Activated T-helper 1 cell treated with Interleukin-2 at 50 U/mL for 16 hours (primary cell): ENCODE results near the gene LRRC8B.

Source experiments
- DNase-seq: peaks from one replicate; pipeline ENCODE4 v3.0.0-alpha.2; 2020; ENCODE audit warnings: low read depth

LRRC8B gene

DNA sequence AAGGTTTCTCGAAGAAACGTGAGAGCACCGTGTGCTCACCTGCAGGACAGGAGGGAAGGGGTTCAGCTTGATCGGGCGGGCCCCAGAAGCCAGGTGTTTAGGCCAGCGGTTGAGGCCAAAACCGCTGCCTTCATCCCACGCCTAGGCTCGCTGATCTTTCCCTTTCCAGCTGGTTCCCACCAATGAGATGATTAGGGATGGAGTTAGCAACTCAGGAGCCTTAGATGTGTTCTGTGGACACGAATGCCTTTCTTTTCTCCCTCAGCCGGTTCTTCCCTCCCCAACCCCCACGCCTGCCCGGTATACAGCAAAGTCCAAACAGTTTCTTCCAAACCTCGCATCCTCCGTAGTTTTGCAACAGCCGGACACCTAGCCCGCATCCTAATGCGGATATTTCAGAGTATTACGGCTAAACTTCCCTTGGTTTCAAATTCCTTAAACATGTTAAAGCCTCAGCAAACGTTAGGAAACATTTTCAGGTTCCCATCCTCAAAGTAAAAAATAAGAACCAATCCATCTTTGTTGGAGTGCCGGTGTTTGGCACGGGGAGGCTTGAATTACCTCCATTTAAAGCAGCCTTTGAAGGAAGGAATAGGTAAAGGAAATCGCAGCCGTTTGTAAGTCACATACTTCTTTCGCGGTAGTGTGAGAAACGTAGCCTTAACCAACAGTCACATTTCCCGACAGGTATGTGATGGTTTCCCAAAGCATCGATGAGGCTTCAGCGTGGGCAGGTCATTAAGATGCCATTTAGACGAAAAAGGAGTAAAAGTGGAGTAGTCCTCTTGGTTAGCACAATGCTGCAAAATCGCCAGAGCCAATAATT lies 109.4 kb downstream of the LRRC8B start:
- no peak for DNase-seq

DNA sequence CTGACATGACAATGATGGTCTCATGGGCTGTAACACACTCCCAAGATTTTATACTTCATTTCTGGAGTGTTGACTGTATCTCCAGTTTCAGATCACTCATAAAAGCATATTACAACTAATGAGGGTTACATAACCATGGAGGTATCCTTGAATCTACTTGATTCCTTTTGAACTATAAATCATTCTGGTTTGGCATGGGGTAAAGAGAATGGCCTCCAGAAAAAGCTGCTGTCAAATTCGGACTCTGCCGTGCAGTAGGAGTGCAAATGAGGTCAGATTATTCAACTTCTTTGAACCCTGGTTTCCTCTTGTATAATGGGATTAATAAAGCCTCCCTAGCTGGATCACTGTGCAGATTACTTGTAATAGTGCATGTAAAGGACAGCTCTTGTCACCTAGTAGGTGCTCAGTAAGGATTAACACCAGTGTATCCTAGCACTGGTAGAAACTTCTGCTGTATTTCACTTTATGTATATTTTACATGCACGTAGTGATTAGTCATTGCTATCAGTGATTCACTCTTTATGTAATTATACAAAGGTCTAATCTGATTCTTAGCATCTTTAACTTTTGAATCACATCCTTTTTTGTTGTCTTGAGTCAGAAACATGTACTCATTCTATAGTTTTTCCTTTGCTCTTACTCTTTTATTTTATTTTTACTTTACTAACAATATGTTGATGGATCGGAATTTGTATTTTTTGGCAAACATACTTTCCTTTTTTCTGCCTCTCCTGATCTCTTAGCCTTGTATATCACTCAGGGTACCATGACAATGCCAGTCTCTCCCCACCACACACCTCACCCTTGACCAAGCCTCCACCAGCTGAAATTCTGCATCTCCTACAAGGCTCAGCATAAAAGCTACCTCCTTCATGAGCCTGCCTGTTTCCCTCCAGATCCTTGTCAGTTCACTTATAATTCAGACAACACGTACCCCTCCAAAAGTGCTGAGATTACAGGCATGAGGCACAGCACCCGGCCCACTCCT lies 111.5 kb downstream of the LRRC8B start:
- no peak for DNase-seq

DNA sequence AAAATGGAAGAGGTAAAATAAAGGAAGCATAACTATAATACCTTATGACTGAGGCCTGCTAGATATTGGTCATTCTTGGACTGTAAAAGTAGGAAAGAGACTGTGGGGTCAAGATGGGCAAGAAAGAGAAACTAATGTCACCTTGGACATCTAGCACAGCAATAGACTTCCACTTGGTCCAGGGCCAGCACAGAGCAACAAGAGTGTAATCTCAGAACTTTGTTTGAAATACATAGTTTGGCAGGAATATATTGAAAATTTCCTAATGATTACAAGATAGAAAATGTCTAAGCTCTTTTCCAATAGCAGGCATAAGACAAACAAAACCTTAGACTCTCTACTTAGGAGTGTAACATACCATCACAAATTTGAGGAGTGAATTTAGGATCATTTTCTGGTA lies 112.9 kb downstream of the LRRC8B start:
- DNase-seq: no peak

DNA sequence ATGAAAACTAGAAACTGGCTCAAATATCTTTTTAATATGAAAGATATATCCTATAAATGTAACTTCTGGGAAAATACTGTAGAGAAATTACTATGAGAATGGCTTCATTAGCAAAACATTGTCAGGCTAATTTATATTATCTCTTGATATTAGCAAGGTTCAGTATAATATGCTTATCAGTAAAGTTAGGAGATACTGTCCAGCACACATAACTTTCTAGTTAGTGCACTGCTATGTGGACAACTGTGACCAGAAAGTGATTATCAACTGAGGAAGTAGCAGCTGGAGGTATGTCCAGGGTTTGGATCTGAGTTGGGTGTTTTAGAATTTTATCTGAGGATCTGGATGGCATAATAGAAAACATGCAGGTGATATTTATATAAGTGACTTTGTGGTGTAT lies 115.8 kb downstream of the LRRC8B start:
- no peak for DNase-seq

DNA sequence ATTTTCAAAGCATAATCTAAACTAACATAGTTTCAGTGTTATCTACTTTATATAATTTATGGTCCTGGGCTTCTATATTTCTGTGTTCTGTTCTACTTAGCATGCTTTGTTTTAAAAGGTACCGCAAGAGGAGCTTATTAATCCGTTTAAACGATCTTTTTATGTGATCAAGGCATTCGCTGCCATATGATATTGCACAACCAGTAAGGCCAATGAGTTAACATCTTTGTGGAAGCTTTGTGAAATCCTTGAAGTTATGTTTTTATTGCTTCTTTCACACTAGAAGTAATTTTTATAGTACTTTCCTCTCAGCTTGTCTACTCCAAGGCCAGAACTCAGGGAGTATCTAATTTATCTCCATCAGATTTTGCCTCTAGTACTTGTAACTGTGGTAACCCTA lies 117.2 kb downstream of the LRRC8B start:
- DNase-seq: no peak

DNA sequence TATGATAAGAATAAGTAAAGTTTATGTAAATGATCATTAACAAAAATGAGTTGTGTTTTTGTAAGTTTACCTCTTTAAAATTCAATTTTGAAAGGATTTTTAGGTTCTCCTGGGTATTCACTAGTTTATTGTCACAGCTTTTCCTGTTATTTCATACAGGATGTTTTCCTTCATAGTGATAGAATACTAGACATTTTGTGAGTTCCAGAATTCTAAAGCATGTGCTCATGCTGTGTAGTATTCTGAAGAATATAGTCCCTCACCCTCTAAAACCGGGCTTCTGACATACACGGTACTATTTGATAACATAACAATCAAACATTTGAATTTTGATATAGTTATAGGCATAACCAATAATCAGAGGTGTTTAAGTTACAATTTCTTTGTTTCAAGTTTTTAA lies 118.9 kb downstream of the LRRC8B start:
- no peak for DNase-seq

DNA sequence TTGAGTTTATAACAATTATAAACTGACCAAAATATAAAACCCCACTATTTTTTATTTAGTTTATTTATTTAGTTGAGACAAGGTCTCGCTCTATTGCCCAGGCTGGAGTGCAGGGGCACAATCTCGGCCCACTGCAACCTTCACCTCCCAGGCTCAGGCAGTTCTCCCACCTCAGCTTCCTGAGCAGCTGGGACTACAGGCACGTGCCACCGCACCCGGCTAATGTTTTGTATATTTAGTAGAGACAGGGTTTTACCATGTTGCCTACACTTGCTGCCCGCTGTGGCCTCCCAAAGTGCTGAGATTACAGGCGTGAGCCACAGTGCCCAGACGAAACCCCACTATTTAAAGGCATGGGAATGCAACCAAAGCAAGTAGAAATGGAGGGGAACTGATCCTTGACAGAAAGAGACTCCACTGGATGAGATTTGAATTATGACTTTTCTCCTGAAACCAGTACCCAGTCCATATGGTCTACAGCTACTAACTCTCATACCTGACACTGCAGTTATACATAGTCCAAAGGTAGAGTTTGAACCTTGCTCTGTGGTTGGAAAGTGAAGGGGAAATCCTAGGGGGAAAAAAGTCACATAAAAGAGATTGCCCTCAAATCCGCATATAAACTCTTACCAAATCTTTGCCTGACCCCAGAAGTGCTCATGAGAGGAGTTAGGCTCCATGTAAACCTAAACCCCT lies 119.6 kb downstream of the LRRC8B start:
- DNase-seq: no peak

DNA sequence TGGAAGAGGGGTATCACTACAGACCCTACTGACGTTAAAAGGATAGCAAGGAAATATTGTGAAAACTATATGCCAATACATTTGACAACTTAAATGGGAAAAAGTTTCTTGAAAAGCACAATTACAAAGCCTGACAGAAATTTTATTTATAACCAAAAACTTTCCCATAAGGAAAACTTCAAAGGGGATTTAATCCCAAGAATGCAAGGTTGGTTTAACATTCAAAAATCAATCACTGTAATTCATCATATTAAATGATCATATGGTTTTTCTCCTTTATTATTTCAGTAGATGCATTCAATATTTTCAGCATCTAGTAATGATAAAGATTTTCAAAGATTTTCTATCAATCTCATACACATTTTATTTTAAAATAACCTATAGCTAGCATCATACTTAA lies 121.6 kb downstream of the LRRC8B start:
- DNase-seq: no peak
